Measurements from ENCODE around the gene NTMT2. TPM values are rescaled to one million over a fixed set of nuclear protein-coding genes. Genes with fewer than 3 reads are reported as not detected.

The NTMT2 gene
- total RNA-seq = not detected in 2 replicates

- H2AFZ ChIP-seq (ENCODE audit: low read length) = no peak within 1 kb of the TSS
- H3K4me2 ChIP-seq (ENCODE audit: insufficient read depth, low read length) = no peak within 1 kb of the TSS
- peaks cover 14% of the 10 kb centered on the region for H3K4me1 ChIP-seq (ENCODE audit: insufficient read depth, low read length)
- no peak within 1 kb of the TSS for H3K4me3 ChIP-seq (ENCODE audit: insufficient read depth, low read length)
- H3K79me2 ChIP-seq (ENCODE audit: insufficient read depth, low read length) = no peaks in the 10 kb centered on the region
- no peaks in the 10 kb centered on the region for H4K20me1 ChIP-seq (ENCODE audit: insufficient read depth, low read length)
- H3K36me3 ChIP-seq (ENCODE audit: insufficient read depth, low read length) = no peaks in the 10 kb centered on the region
- no peaks in the 10 kb centered on the region for H3K27me3 ChIP-seq (ENCODE audit: insufficient read depth, low read length)
- DNase-seq (ENCODE audit: insufficient read length, low spot score, missing footprints) = no peak
- TF ChIP-seq, protein P1, sequence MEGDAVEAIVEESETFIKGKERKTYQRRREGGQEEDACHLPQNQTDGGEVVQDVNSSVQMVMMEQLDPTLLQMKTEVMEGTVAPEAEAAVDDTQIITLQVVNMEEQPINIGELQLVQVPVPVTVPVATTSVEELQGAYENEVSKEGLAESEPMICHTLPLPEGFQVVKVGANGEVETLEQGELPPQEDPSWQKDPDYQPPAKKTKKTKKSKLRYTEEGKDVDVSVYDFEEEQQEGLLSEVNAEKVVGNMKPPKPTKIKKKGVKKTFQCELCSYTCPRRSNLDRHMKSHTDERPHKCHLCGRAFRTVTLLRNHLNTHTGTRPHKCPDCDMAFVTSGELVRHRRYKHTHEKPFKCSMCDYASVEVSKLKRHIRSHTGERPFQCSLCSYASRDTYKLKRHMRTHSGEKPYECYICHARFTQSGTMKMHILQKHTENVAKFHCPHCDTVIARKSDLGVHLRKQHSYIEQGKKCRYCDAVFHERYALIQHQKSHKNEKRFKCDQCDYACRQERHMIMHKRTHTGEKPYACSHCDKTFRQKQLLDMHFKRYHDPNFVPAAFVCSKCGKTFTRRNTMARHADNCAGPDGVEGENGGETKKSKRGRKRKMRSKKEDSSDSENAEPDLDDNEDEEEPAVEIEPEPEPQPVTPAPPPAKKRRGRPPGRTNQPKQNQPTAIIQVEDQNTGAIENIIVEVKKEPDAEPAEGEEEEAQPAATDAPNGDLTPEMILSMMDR (IDR thresholded peaks at IDR 0.05; ENCODE audit: extremely low read depth, low read depth, low read length) = no peak
- H3K9me3 ChIP-seq (ENCODE audit: low read depth, low read length) = no peaks in the 10 kb centered on the region
- no peak within 1 kb of the TSS for H3K27ac ChIP-seq (ENCODE audit: low read depth, low read length)
These were observed at the start of gene NTMT2 for GRCh38 chr1:170145770-170146676. TSS of gene NTMT2 (plus strand) at chr1:170145959. CDS start at chr1:170146108, 149 bp downstream.

GRCh38 chr1:170095976-170096748 lies 49.6 kb upstream of the NTMT2 start:
- Histone ChIP-seq H3K27ac (ENCODE audit: low read depth, low read length) (no peak overlapping the region), H3K4me3 (ENCODE audit: insufficient read depth, low read length) (no peak overlapping the region), H4K20me1 (ENCODE audit: insufficient read depth, low read length) (no peaks in the 10 kb centered on the region), H3K79me2 (ENCODE audit: insufficient read depth, low read length) (no peaks in the 10 kb centered on the region), H3K36me3 (ENCODE audit: insufficient read depth, low read length) (no peaks in the 10 kb centered on the region), H3K27me3 (ENCODE audit: insufficient read depth, low read length) (peaks cover 2% of the 10 kb centered on the region), H3K4me1 (ENCODE audit: insufficient read depth, low read length) (no peaks in the 10 kb centered on the region), H3K9me3 (ENCODE audit: low read depth, low read length) (no peaks in the 10 kb centered on the region), H2AFZ (ENCODE audit: low read length) (no peak overlapping the region), H3K4me2 (ENCODE audit: insufficient read depth, low read length) (no peak overlapping the region)
- TF ChIP-seq, protein P1 (IDR thresholded peaks at IDR 0.05; ENCODE audit: extremely low read depth, low read depth, low read length) = no peak
- peak; percentile 26 for DNase-seq (ENCODE audit: insufficient read length, low spot score, missing footprints)

DNA sequence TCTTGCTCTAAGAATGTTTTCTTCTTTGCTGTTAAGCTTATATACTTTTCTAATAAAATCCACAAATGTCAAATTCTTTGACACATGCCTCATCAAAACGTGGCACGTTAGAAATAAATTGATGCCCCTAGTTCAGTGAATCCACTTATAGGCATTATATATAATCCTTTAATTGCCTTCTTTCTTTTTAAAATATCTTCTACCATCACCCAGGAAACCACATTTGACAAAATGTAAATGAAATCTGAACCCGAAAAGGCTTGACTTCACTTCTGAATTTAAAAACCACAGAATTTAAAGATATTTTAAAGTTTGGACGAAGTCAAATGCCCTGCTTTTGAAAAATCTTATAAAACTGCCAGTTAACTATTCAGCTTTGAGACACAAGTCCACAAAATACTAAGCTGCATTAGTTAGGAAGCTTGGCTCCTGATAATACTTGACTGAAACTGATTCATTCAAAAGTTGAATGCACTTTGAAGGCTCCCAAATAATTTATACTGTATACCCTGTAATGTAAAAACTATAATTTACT lies 48.9 kb upstream of the NTMT2 start:
- Histone ChIP-seq H3K36me3 (ENCODE audit: insufficient read depth, low read length) (no peaks in the 10 kb centered on the region), H3K9me3 (ENCODE audit: low read depth, low read length) (no peaks in the 10 kb centered on the region), H2AFZ (ENCODE audit: low read length) (no peak overlapping the region), H3K4me3 (ENCODE audit: insufficient read depth, low read length) (no peak overlapping the region), H3K27ac (ENCODE audit: low read depth, low read length) (no peak overlapping the region), H4K20me1 (ENCODE audit: insufficient read depth, low read length) (no peaks in the 10 kb centered on the region), H3K4me1 (ENCODE audit: insufficient read depth, low read length) (no peaks in the 10 kb centered on the region), H3K4me2 (ENCODE audit: insufficient read depth, low read length) (no peak overlapping the region), H3K27me3 (ENCODE audit: insufficient read depth, low read length) (peaks cover 2% of the 10 kb centered on the region), H3K79me2 (ENCODE audit: insufficient read depth, low read length) (no peaks in the 10 kb centered on the region)
- TF ChIP-seq, protein P1 (IDR thresholded peaks at IDR 0.05; ENCODE audit: extremely low read depth, low read depth, low read length) = no peak
- no peak for DNase-seq (ENCODE audit: insufficient read length, low spot score, missing footprints)

Measured in osteoblast (primary cell).